ENCODE data around the gene PRSS8.

PRSS8 gene

DNA sequence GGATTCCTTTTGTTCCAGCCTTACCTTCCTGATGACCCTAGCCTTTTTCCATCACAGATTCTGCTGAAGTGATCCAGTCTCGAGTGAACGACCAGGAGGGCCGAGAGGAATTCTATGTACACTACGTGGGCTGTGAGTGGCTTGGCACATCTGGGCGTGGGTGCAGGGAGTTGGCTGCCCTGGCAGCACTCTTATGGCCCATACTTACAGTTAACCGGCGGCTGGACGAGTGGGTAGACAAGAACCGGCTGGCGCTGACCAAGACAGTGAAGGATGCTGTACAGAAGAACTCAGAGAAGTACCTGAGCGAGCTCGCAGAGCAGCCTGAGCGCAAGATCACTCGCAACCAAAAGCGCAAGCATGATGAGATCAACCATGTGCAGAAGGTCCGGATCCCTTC lies 15.4 kb downstream of the PRSS8 start:
- no peaks in the 10 kb centered on the region for H3K9me3 Mint-ChIP-seq
- no peaks in the 10 kb centered on the region for H3K27me3 Mint-ChIP-seq
- H3K27ac Mint-ChIP-seq: no peak overlapping the region
- H3K4me1 Mint-ChIP-seq: peaks cover 13% of the 10 kb centered on the region
- H3K4me3 Mint-ChIP-seq: no peak overlapping the region
- peaks cover 3% of the 10 kb centered on the region for H3K36me3 Mint-ChIP-seq

DNA sequence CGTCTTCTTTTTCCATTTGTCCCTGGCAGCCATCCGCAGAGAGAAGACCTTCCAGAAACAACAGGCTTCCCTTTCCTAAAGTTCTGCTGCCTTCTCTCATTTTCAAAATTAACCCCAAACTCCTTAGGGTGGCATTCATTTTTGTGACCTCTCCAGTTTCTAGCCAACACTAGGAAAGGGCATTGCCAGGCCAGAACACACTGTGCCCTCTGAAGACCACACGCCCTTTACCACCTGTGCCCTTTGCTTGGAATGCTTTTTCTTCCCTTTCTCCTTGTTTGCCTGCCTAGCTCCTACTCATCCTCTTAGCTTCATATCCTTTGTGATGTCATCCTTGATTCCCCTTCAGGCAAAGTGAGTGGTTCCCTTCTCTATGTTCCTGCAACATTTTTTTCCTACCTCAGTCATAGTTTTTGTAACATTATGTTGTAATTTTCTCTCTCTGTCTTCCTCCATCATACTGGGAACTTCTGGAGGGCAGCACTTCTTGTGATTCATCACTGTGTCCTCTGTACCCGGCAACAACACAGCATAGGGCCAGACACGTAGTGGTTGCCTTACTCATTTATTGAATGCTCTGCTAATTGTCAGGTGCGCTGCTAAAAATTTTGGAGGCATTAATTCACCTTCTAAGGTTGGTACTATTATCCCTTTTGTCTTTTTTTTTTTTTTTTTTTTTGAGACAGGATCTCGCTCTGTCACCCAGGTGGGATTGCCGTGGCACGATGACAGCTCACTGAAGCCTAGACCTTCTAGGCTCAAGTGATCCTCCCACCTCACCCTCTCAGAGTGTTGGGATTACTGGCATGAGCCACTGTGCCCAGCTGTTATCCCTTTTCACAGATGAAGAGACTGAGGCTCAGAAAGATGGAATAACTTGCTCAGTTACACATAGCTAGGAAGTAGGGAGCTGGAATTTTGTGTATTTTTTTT lies 17.0 kb downstream of the PRSS8 start:
- peak overlapping the region; percentile 95 for H3K27ac Mint-ChIP-seq
- H3K4me3 Mint-ChIP-seq: peak overlapping the region; percentile 94
- H3K36me3 Mint-ChIP-seq: no peaks in the 10 kb centered on the region
- H3K4me1 Mint-ChIP-seq: peaks cover 13% of the 10 kb centered on the region
- H3K27me3 Mint-ChIP-seq: no peaks in the 10 kb centered on the region
- H3K9me3 Mint-ChIP-seq: no peaks in the 10 kb centered on the region

GRCh38 chr16:31117384-31118222 lies 17.9 kb downstream of the PRSS8 start, which contains the start of gene KAT8:
Gene KAT8 (plus strand): TSS chr16:31117664. CDS start chr16:31117682, 18 bp downstream.
- peaks cover 13% of the 10 kb centered on the region for H3K4me1 Mint-ChIP-seq
- no peaks in the 10 kb centered on the region for H3K9me3 Mint-ChIP-seq

DNA sequence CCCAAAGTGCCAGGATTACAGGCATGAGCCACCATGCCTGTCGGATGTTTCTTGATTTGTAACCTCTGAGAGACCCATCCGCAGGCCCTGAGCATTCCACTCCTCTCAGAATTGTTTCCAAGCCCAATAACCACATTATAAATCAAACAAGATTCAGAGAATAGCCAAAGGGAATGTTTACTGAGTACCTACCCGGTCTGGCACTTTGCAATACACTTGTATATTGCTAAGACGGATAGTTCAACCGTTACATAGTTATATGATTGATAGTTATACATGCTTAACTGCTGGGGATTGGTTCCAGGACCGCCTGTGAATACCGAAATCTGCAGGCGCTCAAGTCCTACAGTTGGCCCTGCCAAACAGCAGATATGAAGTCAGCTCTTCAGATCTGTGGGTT lies 21.1 kb downstream of the PRSS8 start:
- Mint-ChIP-seq H3K27ac (no peak overlapping the region), H3K4me1 (peaks cover 16% of the 10 kb centered on the region), H3K36me3 (no peaks in the 10 kb centered on the region), H3K9me3 (no peaks in the 10 kb centered on the region), H3K4me3 (no peak overlapping the region), H3K27me3 (no peaks in the 10 kb centered on the region)

More at GRCh38 chr16:31117384-31118222, 17.9 kb downstream of the PRSS8 start, which contains the start of gene KAT8:
- H3K27me3 Mint-ChIP-seq: no peaks in the 10 kb centered on the region
- H3K36me3 Mint-ChIP-seq: no peaks in the 10 kb centered on the region
- H3K4me3 Mint-ChIP-seq: peak within 1 kb of the TSS; percentile 94
- H3K27ac Mint-ChIP-seq: peak within 1 kb of the TSS; percentile 95

DNA sequence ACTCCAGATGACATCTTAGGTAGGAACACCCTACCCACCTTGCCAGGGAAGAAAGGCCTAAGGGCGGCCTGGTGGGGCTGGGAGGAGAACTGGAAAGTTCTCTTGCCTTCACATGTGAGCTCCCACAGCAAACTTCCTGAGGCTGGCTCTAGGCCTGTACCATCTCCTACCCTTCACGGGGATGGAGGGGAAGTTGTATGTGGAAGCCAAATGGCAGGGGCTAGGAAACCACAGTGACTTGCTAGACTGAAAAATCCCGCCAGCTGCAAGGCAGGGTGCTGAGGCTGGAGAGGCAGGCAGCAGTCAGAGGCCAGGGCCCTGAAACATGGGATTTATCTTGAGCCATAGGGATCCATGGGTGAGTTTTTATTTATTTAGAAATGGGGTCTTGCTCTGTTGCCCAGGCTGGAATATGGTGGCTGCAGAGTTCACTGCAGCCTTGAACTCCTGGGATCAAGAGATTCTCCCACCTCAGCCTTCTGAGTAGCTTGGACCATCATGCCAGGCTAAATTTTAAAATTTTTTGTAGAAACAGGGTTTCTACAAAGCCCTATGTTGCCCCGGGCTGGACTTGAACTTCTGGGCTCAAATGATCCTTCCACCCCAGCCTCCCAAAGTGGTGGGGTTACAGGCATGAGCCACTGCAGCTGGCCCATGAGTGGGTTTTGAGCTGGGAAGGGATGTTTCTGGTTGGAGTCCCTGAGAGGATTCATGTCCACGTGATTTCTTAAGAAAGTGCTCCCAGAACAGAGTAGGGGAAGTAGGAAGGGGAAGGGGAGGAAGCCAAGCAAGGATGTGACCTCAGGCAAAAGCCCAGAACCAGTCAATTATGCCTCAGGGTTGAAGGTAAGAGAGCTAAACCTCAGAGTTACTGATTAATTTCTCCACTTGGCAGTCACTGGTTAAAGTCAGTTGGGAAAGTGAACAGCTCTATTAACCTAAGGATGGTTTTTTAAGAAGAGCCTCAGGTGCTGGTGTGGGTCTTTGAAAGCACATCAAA lies 22.1 kb downstream of the PRSS8 start:
- H3K36me3 Mint-ChIP-seq: no peaks in the 10 kb centered on the region
- no peaks in the 10 kb centered on the region for H3K9me3 Mint-ChIP-seq
- H3K27me3 Mint-ChIP-seq: no peaks in the 10 kb centered on the region
- no peak overlapping the region for H3K4me3 Mint-ChIP-seq
- H3K27ac Mint-ChIP-seq: no peak overlapping the region
- H3K4me1 Mint-ChIP-seq: peaks cover 12% of the 10 kb centered on the region

- H3K4me3 Mint-ChIP-seq: no peak overlapping the region
- H3K27me3 Mint-ChIP-seq: no peaks in the 10 kb centered on the region
- no peaks in the 10 kb centered on the region for H3K9me3 Mint-ChIP-seq
- H3K36me3 Mint-ChIP-seq: no peaks in the 10 kb centered on the region
- peaks cover 10% of the 10 kb centered on the region for H3K4me1 Mint-ChIP-seq
- H3K27ac Mint-ChIP-seq: no peak overlapping the region
Measured at GRCh38 chr16:31112711-31113110, 22.8 kb downstream of the PRSS8 start.

DNA sequence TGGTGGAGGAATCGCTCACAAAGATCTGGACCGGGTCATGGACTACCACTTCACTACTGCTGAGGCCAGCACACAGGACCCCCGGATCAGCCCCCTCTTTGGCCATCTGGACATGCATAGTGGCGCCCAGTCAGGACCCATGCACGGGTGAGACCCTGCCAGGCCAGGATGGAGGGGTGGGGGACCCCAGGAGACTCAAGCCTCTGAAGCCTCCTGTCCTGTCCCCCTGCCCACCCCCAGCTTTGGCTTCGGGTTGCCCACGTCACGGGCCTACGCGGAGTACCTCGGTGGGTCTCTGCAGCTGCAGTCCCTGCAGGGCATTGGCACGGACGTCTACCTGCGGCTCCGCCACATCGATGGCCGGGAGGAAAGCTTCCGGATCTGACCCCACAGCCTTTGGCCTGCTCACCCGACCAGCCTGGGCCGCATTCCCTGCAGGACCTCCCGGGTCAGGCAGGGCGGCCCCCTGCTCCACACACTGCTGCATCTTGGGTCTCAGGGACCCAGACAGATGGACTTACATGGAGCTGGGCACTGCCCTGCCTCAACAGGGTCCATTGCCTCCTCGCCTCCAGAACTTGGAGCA lies 23.6 kb downstream of the PRSS8 start:
- no peaks in the 10 kb centered on the region for H3K9me3 Mint-ChIP-seq
- no peaks in the 10 kb centered on the region for H3K27me3 Mint-ChIP-seq
- H3K36me3 Mint-ChIP-seq: no peaks in the 10 kb centered on the region
- H3K4me1 Mint-ChIP-seq: peaks cover 15% of the 10 kb centered on the region
- H3K27ac Mint-ChIP-seq: no peak overlapping the region
- no peak overlapping the region for H3K4me3 Mint-ChIP-seq

DNA sequence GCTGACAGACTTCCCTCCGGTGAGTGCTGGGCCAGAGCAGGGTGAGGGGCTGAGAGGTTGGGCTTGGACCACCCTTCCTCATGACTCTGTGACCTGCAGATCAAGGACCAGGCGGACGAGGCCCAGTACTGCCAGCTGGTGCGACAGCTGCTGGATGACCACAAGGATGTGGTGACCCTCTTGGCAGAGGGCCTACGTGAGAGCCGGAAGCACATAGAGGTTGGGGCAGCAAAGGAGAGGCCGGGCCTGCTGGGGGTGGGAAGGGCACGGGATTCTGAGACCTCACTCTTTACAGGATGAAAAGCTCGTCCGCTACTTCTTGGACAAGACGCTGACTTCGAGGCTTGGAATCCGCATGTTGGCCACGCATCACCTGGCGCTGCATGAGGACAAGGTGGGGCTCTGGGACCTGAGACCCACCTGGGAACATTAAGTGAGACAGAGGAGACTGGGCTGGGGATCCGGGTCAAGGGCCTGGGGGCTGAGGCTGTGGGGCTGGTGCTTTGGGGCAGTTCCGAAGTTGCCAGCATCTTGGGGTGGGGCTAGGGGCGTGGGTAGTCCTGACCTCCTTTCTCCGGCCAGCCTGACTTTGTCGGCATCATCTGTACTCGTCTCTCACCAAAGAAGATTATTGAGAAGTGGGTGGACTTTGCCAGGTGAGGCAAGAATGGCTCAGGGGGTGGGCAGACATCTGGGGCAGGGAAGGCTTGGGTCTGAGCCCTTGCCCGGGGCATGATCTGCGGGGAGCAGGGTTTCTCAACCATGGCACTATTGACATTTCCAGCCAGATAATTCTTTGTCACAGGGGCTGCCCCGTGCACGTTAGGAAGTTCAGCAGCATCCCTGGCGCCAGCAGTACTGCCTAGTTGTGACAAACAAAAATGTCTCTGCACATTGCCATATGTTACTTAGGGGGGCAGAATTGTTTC lies 25.2 kb downstream of the PRSS8 start:
- Mint-ChIP-seq H3K4me3 (peak overlapping the region; percentile 35), H3K4me1 (peaks cover 19% of the 10 kb centered on the region), H3K27ac (peak overlapping the region; percentile 36), H3K9me3 (no peaks in the 10 kb centered on the region), H3K36me3 (no peaks in the 10 kb centered on the region), H3K27me3 (no peaks in the 10 kb centered on the region)

GRCh38 chr16:31109622-31110021 lies 25.9 kb downstream of the PRSS8 start:
- Mint-ChIP-seq H3K36me3 (no peaks in the 10 kb centered on the region), H3K4me1 (peaks cover 19% of the 10 kb centered on the region), H3K27ac (peak overlapping the region; percentile 68)

GRCh38 chr16:31108794-31109558 lies 26.6 kb downstream of the PRSS8 start:
- H3K27ac Mint-ChIP-seq: no peak overlapping the region
- H3K9me3 Mint-ChIP-seq: no peaks in the 10 kb centered on the region
- no peaks in the 10 kb centered on the region for H3K27me3 Mint-ChIP-seq
- H3K4me1 Mint-ChIP-seq: peaks cover 19% of the 10 kb centered on the region
- H3K4me3 Mint-ChIP-seq: peak overlapping the region; percentile 87
- no peaks in the 10 kb centered on the region for H3K36me3 Mint-ChIP-seq

More at GRCh38 chr16:31109622-31110021, 25.9 kb downstream of the PRSS8 start:
- Mint-ChIP-seq H3K4me3 (peak overlapping the region; percentile 87), H3K27me3 (no peaks in the 10 kb centered on the region), H3K9me3 (no peaks in the 10 kb centered on the region)

- Mint-ChIP-seq H3K27me3 (no peaks in the 10 kb centered on the region), H3K27ac (peak within 1 kb of the TSS; percentile 93), H3K36me3 (no peaks in the 10 kb centered on the region), H3K9me3 (no peaks in the 10 kb centered on the region), H3K4me3 (peak within 1 kb of the TSS; percentile 90), H3K4me1 (peaks cover 19% of the 10 kb centered on the region)
Measured at GRCh38 chr16:31108035-31108793, 27.3 kb downstream of the PRSS8 start, which contains the start of gene BCKDK. Gene BCKDK (plus strand): TSS chr16:31108386. CDS start chr16:31109224, 838 bp downstream.

- Mint-ChIP-seq H3K4me3 (peak overlapping the region; percentile 90), H3K9me3 (no peaks in the 10 kb centered on the region), H3K27ac (peak overlapping the region; percentile 93), H3K27me3 (no peaks in the 10 kb centered on the region), H3K4me1 (peaks cover 19% of the 10 kb centered on the region), H3K36me3 (no peaks in the 10 kb centered on the region)
Measured at GRCh38 chr16:31107465-31107867, 28.1 kb downstream of the PRSS8 start.
